AML-193 (cell line): Measurements from ENCODE around the gene RASGRF1.

Experiments used
- DNase-seq, 2 experiments: peaks; one replicate each; lab custom pipeline; 2025; lab: John Stamatoyannopoulos, UW

The RASGRF1 gene

DNA sequence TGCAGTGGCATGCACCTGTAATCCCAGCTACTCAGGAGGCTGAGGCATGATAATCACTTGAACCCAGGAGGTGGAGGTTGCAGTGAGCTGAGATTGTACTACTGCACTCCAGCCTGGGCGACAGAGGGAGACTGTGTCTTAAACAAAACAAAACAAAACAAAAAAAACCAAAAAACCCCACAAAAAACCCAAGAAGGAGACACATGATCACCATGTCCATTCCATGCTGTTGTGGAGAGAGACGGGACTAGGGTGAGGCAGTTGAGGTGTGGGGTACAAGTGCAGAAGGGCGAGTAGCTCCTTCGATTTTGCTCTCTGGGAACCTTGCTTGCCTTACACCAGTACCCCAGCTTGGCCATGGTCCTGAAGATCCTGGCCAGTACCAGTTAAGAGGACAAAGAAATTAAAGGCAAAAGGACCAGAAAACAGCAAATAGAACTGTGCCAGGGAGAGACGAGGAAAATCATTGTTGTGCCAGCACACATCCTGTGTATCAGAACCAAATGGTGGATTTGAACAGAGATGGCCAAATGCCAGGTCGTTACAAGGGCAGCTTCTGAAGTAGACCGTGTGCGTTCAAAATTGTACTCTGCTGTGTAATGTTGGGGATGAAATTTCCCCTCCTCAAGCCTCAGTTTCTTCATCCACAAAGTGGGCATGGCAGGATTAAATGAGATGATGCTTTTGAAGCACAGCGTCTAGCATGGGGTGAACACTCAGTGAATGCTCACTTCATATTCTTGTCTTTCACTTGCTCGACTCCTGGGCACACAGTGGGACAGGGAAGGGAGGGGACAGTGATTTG, 102.8 kb downstream of the RASGRF1 start:
- no peak for DNase-seq

DNA sequence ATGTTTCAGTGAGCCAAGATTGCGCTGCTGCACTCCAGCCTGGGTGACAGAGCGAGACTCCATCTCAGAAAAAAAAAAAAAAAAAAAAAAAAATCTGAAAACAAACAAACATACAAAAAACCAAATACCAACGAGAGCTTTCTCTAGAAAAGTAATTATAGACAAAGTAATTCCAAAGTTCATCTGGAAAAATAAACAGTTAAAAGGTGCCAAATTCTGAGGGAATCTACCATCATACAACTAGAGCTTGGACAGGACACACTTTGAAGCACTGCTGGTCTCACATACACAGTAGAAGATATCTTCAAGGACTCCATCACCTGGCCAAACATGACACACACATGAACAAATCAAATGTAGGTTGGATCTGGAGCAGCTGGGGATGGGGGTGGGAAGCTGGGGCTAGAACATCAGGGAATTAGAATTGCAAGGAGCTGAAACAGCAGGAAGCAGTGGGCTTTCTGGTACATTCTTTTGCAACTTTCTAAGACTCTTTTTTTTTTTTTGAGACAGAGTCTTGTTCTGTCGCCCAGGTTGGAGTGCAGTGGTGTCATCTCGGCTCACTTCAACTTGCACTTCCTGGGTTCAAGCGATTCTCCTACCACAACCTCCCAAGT, 104.6 kb downstream of the RASGRF1 start:
- DNase-seq, result no peak

DNA sequence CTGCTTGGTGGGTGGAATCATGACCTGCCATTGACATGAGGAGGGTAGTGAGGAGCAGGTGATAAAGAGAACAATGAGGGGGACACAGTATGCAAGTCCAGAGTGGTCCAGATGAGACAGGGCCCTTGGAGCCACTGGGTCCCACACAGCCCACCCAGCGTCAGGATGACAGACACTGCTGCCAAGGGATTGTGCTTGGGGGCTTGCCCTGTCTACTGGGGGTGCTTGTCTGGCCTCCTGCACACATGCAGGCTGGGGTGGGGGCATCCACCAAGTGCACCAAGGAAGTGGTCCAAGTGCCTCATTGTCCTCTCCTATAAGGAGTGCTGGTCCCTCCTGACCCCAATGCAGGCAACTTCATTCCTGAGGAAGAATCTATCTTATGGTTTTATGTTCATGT, 106.5 kb downstream of the RASGRF1 start:
- no peak for DNase-seq

DNA sequence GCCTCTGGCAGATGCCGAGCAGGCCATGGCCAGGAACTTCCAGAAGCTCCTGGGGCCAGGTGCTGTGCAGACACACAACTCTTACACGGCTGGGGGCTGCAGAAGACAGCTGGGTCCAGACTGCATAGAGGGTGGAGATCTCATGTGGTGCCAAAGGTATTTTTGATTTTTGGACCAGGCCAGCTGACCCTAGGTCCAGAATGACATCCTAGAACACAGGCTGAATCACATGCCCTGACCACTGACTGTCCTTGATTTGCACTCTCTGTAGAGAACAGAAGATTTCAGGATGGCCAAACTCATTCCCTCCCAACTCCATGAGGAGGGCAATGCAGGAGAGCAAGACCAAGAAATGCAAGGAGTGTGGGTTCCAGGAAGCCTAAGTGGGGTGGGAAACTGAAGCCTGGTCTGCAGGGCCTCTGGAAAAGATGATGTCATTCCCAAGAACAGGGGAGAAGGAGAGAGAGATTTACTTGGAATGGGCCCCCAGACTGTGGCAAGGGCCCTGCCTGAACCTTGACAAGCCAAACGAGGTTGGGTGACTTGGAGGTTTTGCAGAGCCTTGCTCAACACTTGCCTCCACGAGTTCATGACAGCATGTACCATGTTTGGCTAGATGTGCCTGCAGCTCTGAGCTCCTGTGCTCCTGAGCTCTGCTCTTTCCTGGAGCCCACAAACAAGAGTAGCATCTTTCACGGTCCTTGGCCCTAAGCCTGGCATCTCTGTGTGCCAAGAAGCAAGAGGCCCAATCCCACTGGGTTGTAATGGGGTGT, 107.2 kb downstream of the RASGRF1 start:
- no peak for DNase-seq

DNA sequence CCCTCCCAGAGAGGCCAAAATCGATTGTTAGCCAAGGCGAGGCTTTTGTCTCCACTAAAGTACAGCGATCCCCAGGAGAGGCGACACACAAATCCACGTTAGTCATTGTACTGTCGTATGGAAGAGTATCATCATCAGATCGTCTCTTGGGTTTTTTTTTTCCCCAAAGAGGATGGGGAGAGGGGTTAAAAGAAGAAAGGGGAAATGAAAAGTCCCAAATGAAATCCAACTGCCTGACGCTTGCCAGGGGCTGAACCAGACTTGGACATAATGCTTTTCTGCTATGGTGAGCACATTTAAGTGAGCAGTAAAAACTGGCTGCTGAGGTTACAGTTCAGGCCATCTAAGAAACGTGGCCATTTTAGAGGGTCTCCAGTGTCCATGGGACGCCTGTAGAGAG, 107.8 kb downstream of the RASGRF1 start:
- DNase-seq, result no peak

DNA sequence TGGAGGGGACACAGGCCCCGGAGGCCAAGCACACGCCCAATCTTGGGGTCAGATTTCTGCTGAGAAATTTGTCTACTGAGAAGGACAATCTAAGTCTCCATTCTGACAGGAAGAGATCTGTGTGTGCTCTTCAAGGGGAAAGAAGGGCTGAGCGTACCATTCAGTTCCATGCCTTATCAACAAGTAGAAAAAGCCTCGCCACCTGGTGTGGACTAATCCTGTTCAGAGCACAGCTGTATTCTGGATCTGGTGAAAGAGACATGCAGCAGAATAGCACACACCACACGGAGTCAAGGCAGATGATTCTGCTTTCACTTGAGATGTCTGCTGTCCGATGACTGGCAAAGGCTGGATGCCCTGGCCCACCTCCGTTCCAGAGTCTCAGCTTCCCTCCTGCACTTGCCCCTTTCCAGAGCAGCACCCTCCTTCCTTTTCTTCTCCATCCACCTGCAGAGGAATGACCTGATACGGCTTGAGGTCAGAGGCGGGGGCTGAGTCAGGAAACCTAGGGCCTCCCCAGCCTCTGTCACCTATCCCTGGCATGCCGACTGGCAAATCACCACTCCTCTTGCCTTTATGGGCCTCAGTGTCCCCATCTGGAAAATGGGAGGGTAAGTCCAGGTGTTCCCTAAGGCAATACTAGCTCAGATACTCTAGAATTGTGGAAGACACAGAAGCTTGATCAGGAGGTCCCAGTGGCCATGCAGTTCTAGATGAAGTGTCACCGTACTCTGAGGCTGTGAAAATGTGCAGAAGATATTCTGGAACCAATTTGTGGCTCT, 108.9 kb downstream of the RASGRF1 start:
- DNase-seq, result no peak

DNA sequence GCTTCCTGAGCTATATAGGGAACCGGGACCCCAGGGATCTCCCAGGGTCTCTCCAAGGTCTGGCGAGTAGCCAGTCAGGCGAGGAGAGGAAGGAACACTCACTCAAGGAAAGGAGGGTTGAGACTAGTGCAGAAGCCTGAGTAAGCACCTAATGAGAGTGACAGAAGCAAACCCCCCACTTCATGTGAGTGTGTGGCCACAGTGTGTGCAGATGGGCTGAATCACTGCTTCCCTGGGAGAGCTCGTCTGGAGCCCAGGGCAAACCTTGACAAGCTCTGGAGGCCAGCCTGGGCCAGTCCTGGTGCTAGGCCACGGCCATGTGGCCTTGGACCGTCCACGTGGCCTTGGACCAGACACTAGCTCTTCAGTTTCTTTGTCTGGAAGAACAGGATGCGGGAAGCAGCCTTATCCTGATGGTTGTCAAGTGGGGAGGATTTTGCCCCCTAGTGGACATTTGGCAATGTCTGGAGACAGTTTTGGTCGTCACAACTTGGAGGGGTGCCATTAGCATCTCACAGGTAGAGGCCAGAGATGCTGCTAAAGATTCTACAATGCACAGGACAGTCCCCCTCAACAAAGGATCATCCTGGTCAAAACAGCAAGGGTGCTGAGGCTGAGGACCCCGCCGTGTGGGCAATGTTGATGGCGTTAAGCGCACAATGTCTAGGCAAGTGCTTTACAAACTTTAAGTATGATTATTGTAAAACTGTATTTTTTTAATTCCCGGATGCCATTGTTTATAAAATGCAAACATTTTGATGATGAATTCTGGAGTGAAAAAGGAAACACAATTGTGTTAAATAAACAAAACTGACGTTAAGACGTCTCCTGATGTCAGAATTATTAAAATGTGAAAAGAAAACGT, 110.9 kb downstream of the RASGRF1 start:
- DNase-seq, result peak; percentile 11 to 19

DNA sequence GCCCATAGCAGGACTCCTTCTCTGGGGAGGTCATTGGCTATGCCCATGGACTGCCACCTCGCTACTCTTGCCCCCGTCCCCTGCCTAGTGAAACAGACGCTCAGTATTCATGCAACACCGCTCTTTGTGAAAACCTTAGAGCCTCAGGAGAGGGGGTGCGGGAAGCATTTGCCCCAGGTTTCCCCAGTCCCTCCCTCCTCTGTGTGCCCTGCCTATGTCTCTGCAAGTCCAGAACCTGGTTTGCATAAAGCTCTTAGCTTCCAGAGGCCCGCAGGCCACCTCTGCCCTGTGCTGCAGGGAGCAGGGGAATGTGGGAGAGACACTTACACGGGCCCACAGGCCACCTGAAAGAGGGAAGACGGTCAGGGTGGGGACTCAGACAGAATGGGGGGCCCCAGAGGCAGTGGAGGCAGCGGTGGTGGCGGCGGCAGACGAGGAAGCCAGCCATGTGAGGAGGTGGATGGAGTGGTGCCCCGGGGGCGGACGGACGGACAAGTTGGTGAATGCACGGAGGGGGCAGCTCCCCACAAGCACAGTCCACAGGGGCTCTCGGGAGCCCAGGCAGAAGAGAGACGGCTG, 111.9 kb downstream of the RASGRF1 start:
- DNase-seq, result no peak

DNA sequence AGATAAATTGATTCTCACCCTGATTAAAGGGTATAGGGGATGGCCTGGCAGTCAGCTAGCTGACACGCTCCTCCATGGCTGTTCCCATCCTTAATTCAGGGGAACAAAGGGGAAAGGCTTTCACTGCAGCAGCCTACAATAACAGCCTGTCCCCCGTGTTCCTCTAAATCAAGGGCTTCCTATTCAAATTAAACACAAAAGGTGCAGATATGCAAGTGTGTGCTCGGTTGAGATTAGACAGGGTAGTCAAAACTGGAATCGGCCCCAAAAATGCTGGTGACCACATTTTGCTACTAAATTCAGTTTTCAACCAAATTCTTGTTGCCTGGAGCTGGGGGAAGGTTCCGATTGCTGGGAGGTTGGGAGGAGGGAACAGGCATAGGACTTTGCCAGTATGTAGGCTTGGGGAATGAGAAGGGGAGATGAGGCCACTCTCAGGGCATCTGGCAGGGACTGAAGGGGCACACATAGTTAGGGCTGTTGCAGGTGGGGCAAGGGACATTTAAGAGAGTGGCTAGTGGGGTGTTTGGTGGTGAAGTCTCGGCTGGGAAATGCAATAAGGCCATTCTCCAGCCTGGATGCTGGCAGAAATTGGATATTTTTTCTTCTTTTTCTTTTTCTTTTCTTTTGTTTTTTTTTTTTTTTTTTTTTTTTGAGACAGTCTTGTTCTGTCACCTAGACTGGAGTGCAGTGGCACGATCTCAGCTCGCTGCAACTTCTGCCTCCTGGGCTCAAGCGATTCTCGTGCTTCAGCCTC, 112.8 kb downstream of the RASGRF1 start:
- DNase-seq, result no peak

DNA sequence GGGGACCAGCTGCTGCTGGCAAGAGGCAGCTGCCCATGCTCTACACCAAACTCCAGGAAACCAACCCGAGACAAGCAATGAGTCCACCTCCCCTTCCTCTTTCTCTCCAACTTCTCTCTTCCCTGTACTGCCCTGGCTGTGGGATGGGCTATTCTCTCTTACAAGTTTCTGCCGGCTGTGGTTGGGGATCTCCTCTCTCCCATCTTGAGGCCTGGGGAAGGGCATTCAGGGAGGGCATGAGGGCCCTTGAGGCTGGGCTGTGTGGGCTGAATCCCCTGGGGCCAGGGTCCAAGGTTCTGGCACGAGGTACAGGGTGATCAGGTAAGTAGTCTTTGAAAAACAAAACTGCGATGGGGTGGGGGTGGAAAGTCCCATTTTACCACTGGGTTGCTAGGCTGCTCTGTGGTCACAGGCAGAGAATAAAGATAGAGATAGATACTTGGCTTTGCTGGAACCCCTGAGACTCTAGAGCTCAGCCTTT, 113.4 kb downstream of the RASGRF1 start:
- no peak for DNase-seq

DNA sequence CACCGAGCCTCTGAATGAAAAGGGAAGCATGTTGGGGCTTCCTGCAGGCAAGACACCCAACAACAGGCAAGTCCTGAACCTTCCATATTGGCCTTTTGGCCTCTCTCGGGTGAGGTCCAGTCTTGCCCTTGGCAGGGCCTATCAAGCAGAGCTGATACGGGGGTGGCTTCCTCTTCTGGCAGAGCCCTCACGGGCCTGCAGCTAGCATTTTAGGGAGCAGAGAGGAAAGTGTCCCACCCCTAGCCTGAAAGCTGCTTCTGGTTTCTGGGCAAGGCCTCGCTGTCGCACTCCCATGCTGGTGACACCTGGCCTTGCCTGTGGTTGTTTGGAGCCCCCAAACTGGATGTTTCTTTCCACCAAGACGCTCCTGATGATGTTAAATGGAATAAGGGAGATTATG, 113.9 kb downstream of the RASGRF1 start:
- no peak for DNase-seq

DNA sequence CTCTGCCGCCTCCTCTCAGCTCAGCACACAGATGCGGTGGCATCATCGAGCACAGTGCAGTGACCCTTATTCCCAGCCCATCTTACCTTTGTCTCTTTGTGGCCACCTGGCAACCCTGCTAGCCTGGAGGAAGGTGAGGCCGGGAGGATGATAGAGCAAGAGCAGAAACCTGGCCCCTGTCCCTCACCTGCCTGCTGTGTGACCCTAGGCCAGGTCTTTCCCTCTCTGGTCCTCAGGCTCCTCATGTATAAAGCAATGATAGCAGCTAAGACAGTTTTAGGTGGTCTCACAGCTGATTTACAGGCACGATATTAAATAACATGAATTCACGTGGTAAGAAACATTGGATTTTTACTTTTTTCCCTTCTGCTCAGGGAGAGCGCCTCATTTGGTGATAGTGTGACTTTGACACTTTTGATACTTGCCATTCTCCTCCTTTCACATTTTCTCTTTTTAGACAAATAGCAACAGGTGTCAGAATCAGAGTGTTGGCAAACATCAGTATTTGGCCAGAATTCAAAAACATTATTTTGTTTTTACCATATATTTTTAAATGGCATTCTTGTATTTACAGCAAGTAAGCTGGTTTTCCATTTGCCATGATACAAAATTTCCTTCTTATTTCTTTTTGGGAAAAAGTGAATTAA, 116.2 kb downstream of the RASGRF1 start:
- DNase-seq, result no peak

DNA sequence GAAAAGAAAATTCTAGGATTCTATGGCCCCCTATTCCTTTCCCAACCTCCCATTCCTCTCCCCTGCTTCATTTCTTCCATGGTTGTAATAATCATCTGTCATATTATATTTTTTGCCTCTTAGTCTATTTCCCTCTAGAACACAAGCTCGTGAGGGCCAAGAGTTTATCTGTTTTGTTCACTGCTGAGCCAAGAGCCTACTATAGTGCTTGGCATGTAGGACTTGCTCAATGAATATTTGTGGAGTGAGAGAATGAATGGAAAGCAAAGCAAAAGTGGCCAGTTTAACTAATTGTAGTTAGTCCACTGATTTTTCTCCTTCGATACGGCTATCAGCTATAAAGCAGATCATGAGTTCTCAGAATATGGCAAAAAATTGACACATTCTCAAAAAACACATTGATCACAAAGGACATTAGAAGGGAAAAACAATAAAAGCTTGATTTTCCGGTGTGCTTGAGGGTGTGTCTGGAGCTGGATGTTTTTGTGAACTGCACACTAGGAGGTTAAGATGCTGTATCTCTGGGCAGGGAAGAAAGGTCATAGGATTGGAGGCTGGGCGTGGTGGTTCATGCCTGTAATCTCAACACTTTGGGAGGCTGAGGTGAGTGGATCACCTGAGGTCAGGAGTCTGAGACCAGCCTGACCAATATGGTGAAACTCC, 120.8 kb downstream of the RASGRF1 start:
- no peak for DNase-seq

DNA sequence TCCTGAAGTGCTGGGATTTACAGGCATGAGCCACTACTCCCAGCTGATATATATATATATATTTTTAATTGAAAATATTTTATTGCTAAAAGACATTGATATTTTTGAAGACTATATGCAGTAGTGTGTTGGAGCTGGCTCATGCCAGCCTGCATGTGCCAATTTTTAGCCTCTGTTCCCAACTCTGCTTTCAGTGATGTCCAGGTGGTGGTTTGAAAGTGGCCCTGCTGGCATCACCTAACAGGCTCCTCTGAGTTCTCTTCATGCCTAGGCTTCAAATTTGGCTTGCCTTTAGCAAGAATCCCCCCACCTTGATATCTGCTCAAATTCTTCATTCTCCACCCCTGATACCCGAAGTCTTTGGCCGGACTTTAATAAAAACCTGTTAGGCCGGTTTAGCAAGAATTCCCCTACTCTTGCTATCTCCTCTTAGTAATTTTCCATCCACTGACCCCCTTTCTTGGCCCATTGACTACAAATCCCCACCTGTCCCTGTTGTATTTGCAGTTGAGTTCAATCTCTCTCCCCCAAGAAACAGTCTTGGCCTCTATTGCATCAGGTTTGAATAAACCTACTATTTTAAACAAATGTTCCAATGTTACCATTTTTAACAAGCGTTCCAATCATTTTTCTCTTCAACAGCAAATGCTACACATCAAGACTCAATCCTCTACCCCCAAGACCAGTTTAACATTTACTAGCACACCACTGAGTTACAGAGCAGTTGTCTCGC, 121.9 kb downstream of the RASGRF1 start:
- no peak for DNase-seq

DNA sequence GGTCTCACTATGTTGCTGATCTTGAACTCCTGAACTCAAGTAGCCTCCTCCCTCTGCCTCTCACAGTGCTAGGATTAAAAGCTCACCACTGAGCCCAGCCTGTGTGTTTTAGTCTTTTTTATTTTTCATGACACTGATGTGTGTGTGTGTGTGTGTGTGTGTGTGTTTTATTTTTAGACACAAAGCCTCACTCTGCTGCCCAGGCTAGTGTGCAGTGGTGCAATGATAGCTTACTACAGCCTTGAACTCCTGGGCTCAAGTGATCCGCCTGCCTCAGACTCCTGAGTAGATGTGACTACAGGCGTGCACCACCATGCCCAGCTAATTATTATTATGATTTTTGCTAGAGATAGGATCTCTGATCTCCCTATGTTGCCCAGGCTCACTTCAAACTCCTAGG, 122.5 kb downstream of the RASGRF1 start:
- no peak for DNase-seq

DNA sequence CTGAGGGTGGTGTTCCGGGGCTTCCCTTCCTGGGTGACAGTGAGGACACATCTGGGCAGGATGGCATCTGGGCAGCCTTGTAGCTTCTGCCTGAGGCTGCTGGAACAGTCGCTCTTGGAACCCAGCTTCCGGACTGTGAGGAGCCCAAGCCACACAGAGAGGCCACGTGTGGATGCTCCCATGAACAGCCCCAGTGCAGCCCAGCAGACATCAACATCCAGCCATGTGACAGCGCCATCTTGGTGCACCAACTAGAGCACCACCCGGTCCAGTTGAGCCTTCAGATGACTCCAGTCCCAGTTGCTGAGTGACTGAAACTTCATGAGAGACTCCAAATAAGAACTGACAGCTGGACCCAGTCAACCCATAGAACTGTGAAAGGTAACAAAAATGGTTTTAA, 130.3 kb downstream of the RASGRF1 start:
- DNase-seq, result no peak

DNA sequence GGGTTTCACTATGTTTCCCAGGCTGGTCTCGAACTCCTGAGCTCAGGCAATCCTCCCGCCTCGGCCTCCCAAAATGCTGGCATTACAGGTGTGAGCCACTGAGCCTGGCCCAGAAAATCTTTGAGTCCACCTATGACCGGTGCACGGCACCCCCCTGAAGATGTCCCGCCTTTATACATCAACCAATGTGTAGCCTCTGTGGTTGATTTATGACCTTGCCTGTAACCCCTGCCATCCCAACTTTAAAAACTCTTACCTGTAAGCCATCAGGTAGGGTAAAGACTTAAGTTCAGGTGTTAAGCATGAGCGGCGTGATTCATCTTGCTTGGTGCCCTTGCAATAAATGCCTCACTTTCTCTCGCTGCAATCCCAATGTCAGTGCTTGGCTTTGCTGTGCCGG, 131.2 kb downstream of the RASGRF1 start:
- no peak for DNase-seq

DNA sequence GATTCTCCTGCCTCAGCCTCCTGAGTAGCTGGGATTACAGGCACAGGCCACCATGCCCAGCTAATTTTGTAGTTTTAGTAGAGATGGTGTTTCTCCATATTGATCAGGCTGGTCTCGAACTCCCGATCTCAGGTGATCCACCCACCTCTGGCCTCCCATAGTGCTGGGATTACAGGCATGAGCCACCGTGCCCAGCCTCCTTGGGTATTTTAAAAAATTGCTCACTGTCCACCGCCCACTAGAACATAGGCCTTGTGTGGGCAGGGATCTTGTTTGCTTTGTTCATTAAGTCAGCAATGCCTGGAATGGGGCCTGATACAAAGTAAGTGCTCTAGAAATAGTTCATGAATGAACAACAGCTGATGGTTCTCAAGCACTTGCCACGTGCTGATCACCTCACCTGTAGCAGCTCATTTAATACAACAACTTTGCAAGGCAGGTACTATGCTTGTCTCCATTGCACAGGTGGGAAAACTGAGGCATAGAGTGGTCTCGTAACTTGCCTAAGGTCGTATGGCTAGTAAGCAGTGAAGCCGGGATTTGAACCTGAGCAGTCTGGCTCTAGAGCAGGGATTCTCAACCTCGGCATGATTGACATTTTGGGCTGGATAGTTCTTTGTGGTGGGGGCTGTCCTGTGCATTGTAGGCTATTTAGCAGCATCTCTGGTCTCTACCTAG, 133.0 kb downstream of the RASGRF1 start:
- DNase-seq, result no peak
